Liver (tissue), 4 donors: Measurements from ENCODE around the gene NIPAL4. TPM values are rescaled to one million over a fixed set of nuclear protein-coding genes. Genes with fewer than 3 reads are reported as not detected.

Source experiments
- polyA plus RNA-seq, 2 donors: library from polyadenylated mRNA; stranded (reverse) in 1 of 2; unstranded in 1 of 2; fragments of 200-250 nt in 1 of 2; fragments of >200 nt in 1 of 2; fragmentation: Nextera tagmentation in 1 of 2; extraction: Ambion mirVana in 1 of 2; gene quantifications; one replicate each; pipeline versions ENCODE4 v1.2.1 to v1.2.3, GENCODE V29; 2013 to 2015
- total RNA-seq, 2 donors: library from RNA; depleted of rRNA; stranded (reverse); fragments of >200 nt; gene quantifications; one replicate each; pipeline ENCODE4 v1.2.3, GENCODE V29; 2014
- donor health status: healthy.
- donor health status: healthy.
- donor health status: healthy.

The NIPAL4 gene
- total and polyA plus RNA-seq, 4 donors = not detected

Other genes with a start within 250 kb of the NIPAL4 start
- gene CYFIP2, start 194.1 kb upstream of the NIPAL4 start, total RNA-seq = 10 to 100 TPM; 12.6 to 34.1 TPM
- 10 to 100 TPM; 22.3 to 38.9 TPM for gene CYFIP2, start 194.1 kb upstream of the NIPAL4 start, polyA plus RNA-seq
- gene ADAM19, start 115.6 kb downstream of the NIPAL4 start, total RNA-seq = 1 to 10 TPM; 2.4 to 7.1 TPM
- 1 to 10 TPM; 2.4 to 3.3 TPM for gene ADAM19, start 115.6 kb downstream of the NIPAL4 start, polyA plus RNA-seq
- gene SOX30, start 192.2 kb downstream of the NIPAL4 start, total RNA-seq = under 1 TPM in 1 of 2 donors, not detected in 1; under 0.01 TPM
- under 1 TPM in 1 of 2 donors, not detected in 1; 0.21 TPM for gene SOX30, start 192.2 kb downstream of the NIPAL4 start, polyA plus RNA-seq
- not detected for gene C5orf52, start 211.3 kb downstream of the NIPAL4 start, total RNA-seq
- not detected for gene C5orf52, start 211.3 kb downstream of the NIPAL4 start, polyA plus RNA-seq